CD4-positive, alpha-beta T cell treated with Interferon alpha-2 for 1 hour (primary cell): ENCODE results near the gene FAM83E.

Source experiments
- DNase-seq, 2 donors: peaks; one replicate each; pipeline ENCODE4 v3.0.0-alpha.2; 2020 to 2022

FAM83E gene

DNA sequence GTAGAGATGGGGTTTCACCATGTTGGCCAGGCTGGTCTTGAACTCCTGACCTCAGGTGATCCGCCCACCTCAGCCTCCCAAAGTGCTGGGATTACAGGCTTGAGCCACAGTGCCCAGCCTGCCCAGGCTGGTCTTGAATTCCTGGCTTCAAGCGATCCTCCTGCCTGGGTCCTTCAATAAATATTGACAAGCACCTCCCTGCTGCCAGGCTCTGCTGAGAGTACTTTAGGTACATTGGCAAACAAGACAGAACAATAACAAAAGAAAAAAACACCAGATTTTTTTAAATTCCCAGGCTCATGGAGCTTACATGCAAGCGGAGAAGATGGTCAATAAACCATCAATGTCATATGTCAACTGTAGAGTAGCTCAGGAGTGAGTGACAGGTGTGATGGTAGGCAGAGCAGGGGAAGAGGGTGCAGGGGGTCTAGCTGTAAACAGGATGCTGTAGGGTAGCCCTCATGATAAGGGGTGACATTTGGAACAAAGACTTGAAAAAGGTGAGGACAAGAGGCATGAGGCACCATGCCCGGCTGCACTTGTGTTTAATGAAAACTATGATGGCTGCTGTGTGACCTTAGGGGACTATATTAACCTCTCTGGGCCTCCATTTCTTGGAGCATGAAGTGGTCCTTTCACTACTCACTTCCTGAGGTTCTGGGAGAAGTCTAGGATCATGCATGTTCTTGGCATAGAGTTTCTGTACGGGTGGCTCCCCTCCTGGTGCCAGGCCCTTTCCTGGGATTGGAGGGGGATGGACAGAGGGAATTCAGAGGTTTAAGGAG, 43.3 kb downstream of the FAM83E start:
- DNase-seq = no peak

DNA sequence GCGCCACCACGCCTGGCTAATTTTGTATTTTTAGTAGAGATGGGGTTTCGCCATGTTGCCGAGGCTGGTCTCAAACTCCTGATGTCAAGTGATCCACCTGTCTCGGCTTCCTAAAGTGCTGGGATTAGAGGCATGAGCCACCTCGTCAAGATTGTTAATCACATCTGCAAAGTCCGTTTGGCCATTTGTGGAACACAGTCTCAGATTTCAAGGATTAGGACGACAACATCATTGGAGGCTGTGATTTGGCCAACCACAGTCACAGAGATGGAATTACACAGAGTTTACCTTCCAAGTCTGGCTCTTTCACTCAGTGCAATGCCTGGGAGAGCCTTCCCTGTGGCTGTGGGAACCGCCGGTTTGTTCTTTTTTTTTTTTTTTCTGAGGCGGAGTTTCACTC, 45.1 kb downstream of the FAM83E start:
- no peak for DNase-seq

DNA sequence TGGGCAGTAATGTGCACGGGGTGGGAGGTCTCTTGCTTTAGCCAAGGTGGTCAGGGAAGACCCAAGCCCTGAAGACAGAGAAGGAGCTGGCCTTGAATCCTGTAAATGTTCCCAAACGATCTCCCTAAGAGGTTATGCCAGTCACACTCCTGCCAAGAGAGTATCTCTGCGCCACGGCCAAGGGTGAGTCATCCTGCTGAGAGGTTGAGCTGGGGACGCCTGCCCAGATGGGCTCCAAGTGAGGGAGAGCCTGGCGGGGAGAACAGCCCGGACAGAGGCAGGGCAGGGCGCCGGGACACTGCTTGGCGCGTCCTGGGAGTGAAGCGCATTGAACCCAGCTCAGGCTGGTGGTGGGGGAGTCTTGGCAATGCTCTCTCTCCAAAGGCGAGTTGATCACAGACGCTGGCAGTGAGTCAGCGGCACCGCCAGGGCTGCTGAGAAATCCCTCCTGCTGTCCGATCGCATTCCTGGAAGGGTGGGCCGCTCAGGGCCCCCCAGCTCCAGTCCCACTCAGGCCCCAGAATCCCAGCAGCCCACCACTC, 46.5 kb downstream of the FAM83E start:
- no peak for DNase-seq

DNA sequence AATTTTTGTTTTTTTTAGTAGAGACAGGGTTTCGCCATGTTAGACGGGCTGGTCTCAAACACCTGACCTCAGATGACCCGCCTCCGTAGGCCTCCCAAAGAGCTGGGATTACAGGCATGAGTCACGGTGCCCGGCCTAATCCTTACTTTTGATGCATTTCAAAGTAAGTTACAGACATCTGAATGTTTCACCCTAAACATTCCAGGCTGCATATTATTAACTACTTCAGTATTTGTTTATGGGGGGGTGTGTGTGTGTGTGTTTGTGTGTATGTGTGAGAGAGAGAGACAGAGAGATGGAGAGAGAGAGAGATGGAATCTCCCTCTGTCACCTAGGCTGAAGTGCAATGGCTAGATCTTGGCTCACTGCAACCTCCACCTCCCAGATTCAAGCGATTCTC, 49.8 kb downstream of the FAM83E start:
- DNase-seq = no peak
